K562 (cell line): Measurements from ENCODE around the gene OGDH. TPM values are rescaled to one million over a fixed set of nuclear protein-coding genes. Genes with fewer than 3 reads are reported as not detected.

ENCODE experiments used
- ATAC-seq: fragments of 200-7000 bp; cut with Tn5 transposase; 3 replicates; pipeline ENCODE4 v1.9.1; 2020; ENCODE audit warnings: moderate library complexity
- BruUV-seq: library from RNA; stranded (reverse); fragments of 400-500 nt; replicated peaks from 2 replicates; lab custom pipeline; 2021; lab: Mats Ljungman, UMichigan
- CTCF ChIA-PET: fragments of 300-600 bp; formaldehyde crosslinking; extraction: SDS; loops from one replicate; lab custom pipeline; 2021; ENCODE audit warnings: low intra/inter-chr PET ratio; lab: Yijun Ruan, JAX
- POLR2A ChIA-PET: fragments of 300-600, 350-650 bp; sonication (Branson Sonifier 250); formaldehyde crosslinking; extraction: SDS; loops from one replicate; lab custom pipeline; 2021; ENCODE audit warnings: antibody characterized with exemption, inconsistent platforms; lab: Yijun Ruan, JAX
- DNase-seq, 4 experiments: peaks; one replicate each; pipeline versions ENCODE4 v3.0.0 to v3.0.0-alpha.2; 2011 to 2018; ENCODE audit warnings: low spot score in 3 of 4, mixed read lengths in 3 of 4; ENCODE audit errors: extremely low read depth in 1 of 4
- FAIRE-seq: peaks from 2 replicates; lab custom pipeline; 2011; peaks lifted over from hg19 to GRCh38; lab: Jason Lieb, UNC
- H2AFZ ChIP-seq: 2 replicates; pipeline ENCODE4 v1.6.0; 2011; ENCODE audit warnings: low read depth, low read length, control low read depth, inconsistent platforms
- H3K27ac ChIP-seq: fragments of 200-600 bp; 3 replicates; pipeline ENCODE4 v1.8.0; 2011; ENCODE audit warnings: low read depth, mild to moderate bottlenecking, control low read depth, inconsistent platforms, low read length, moderate library complexity, mixed read lengths; ENCODE audit errors: extremely low read depth
- H3K27me3 ChIP-seq, 2 experiments: fragments of 300-600 bp in 1 of 2; 2 replicates in 1 of 2; 3 replicates in 1 of 2; pipeline versions ENCODE4 v1.6.0 to v1.8.0; 2011; ENCODE audit warnings: inconsistent platforms in 2 of 2, low read length in 2 of 2, mild to moderate bottlenecking in 1 of 2, mixed read lengths in 1 of 2, moderate library complexity in 1 of 2; ENCODE audit not compliant: control insufficient read depth in 2 of 2, insufficient read depth in 2 of 2
- H3K36me3 ChIP-seq: fragments of 300-600 bp; 3 replicates; pipeline ENCODE4 v1.8.0; 2011; ENCODE audit warnings: mild to moderate bottlenecking, low read length, inconsistent platforms; ENCODE audit not compliant: control insufficient read depth, insufficient read depth
- H3K4me1 ChIP-seq, 2 experiments: fragments of 200-600 bp in 1 of 2; replicated peaks in 1 of 2; 2 replicates in 1 of 2; 3 replicates in 1 of 2; pipeline versions ENCODE4 v1.5.1 to v1.8.0; 2011; ENCODE audit warnings: inconsistent platforms in 2 of 2, low read length in 2 of 2, mild to moderate bottlenecking in 1 of 2, mixed read lengths in 1 of 2, moderate library complexity in 1 of 2; ENCODE audit not compliant: control insufficient read depth in 2 of 2, insufficient read depth in 2 of 2
- H3K4me2 ChIP-seq: 2 replicates; pipeline ENCODE4 v1.6.1; 2011; ENCODE audit warnings: low read length, control low read depth, inconsistent platforms, mixed read lengths; ENCODE audit not compliant: insufficient read depth
- H3K4me3 ChIP-seq: fragments of 200-600 bp; sonication (generic), shearing (Covaris generic); 2 replicates; pipeline ENCODE4 v1.5.1; 2016; ENCODE audit warnings: control low read depth, inconsistent platforms
- H3K79me2 ChIP-seq: fragments of 200-600 bp; 3 replicates; pipeline ENCODE4 v1.8.0; 2011; ENCODE audit warnings: low read length, inconsistent platforms; ENCODE audit not compliant: control insufficient read depth, insufficient read depth
- H3K9ac ChIP-seq, 2 experiments: 2 replicates each; pipeline versions ENCODE4 v1.6.0 to v1.6.1; 2011; ENCODE audit warnings: low read depth in 2 of 2, low read length in 2 of 2, control low read depth in 1 of 2, inconsistent platforms in 1 of 2, mild to moderate bottlenecking in 1 of 2, mixed read lengths in 1 of 2; ENCODE audit not compliant: insufficient read depth in 1 of 2
- H3K9me1 ChIP-seq: one replicate; pipeline ENCODE4 v1.6.0; 2011; ENCODE audit warnings: inconsistent platforms, mild to moderate bottlenecking, low read length, moderate library complexity; ENCODE audit not compliant: control insufficient read depth, insufficient read depth
- H3K9me3 ChIP-seq: replicated peaks from 2 replicates; pipeline ENCODE4 v1.5.1; 2011; ENCODE audit warnings: low read depth, low read length, inconsistent platforms; ENCODE audit not compliant: control insufficient read depth, insufficient read depth
- H4K20me1 ChIP-seq: replicated peaks from 2 replicates; pipeline ENCODE4 v1.6.1; 2011; ENCODE audit warnings: low read length, inconsistent platforms, mixed read lengths; ENCODE audit not compliant: control insufficient read depth, insufficient read depth
- BCL6 ChIP-seq: fragments of 250-450 bp; sonication (Bioruptor Pico); IDR thresholded peaks from 2 replicates; pipeline ENCODE4 v1.4.0; 2020
- CCNT2 ChIP-seq: IDR thresholded peaks from 2 replicates; pipeline ENCODE4 v1.6.1; 2011; ENCODE audit warnings: borderline replicate concordance, low read depth, mild to moderate bottlenecking, moderate library complexity, mixed read lengths, low read length; ENCODE audit not compliant: insufficient read length; ENCODE audit errors: extremely low read depth
- COPS2 ChIP-seq: fragments of 450-650 bp; conservative IDR thresholded peaks from 2 replicates; pipeline ENCODE4 v1.6.1; 2016; ENCODE audit warnings: mild to moderate bottlenecking, moderate library complexity
- ETV5 ChIP-seq: sonication (generic); formaldehyde crosslinking; IDR thresholded peaks from 2 replicates; pipeline ENCODE4 v1.4.0; 2020; ENCODE audit warnings: low read depth, mild to moderate bottlenecking, missing genetic modification reagents
- FOXK2 ChIP-seq, 2 experiments: fragments of 450-650 bp; IDR thresholded peaks in 1 of 2; conservative IDR thresholded peaks in 1 of 2; 2 replicates each; pipeline ENCODE4 v1.6.1; 2016; ENCODE audit warnings: low read depth in 2 of 2, mild to moderate bottlenecking in 1 of 2
- GABPA ChIP-seq: fragments of 200-800 bp; sonication (Bioruptor generic); conservative IDR thresholded peaks from 2 replicates; pipeline ENCODE4 v1.6.1; 2016; ENCODE audit warnings: low read depth, missing genetic modification characterization, missing compliant biosample characterization
- MAFG ChIP-seq: fragments of 450-650 bp; conservative IDR thresholded peaks from 2 replicates; pipeline ENCODE4 v1.6.1; 2016; ENCODE audit warnings: missing genetic modification characterization, missing compliant biosample characterization
- MYNN ChIP-seq, 2 experiments: sonication (generic); formaldehyde crosslinking in 1 of 2; IDR thresholded peaks; 2 replicates each; pipeline versions ENCODE4 v1.5.0 to v1.6.1; 2016 to 2020; ENCODE audit warnings: antibody characterized with exemption in 1 of 2, missing genetic modification reagents in 1 of 2
- TBL1XR1 ChIP-seq, 2 experiments: IDR thresholded peaks; 2 replicates each; pipeline ENCODE4 v1.6.1; 2012; ENCODE audit warnings: improper control_type of control experiment in 2 of 2, low read length in 2 of 2, mild to moderate bottlenecking in 1 of 2
- ZC3H8 ChIP-seq: fragments of 450-650 bp; IDR thresholded peaks from 2 replicates; pipeline ENCODE4 v1.6.1; 2017
- ZNF696 ChIP-seq: fragments of 250-450 bp; sonication (Bioruptor Pico); conservative IDR thresholded peaks from 2 replicates; pipeline ENCODE4 v1.4.0; 2020; ENCODE audit warnings: mild to moderate bottlenecking, moderate library complexity
- WGBS: fragments of 100-300 bp; shearing (Covaris generic); methylation state at CpG from one replicate; pipeline ENCODE4 v1.1.6; 2016; ENCODE audit warnings: low coverage, mixed read lengths; ENCODE audit not compliant: insufficient coverage; ENCODE audit errors: missing lambda C conversion rate; 5-methylcytosine and 5-hydroxymethylcytosine counted together
- in situ Hi-C: fragments of 300-500 bp; cut with MboI; formaldehyde crosslinking; loops from 4 replicates; pipeline ENCODE4 v1.15.0; 2018; ENCODE audit warnings: inconsistent platforms, mixed read lengths
- intact Hi-C: fragments of 100-400 bp; cut with micrococcal nuclease; formaldehyde crosslinking; loops from 2 replicates; pipeline ENCODE4 v1.14.2; 2022
- polyA plus RNA-seq, 8 experiments: library from polyadenylated mRNA; depleted of rRNA in 4 of 8; stranded (reverse) in 5 of 8; unstranded in 3 of 8; fragments of >200 nt; fragmentation: Nextera tagmentation in 2 of 8; fragmentation: Illumina TruSeq in 1 of 8; extraction: Ambion mirVana in 2 of 8; extraction: Trizol in 1 of 8; gene quantifications; 2 replicates each; pipeline versions ENCODE4 v1.2.1 to v1.2.3, GENCODE V29; 2011 to 2014; ENCODE audit warnings: inconsistent platforms in 1 of 8, missing spikeins in 1 of 8
- total RNA-seq, 7 experiments: library from RNA; depleted of rRNA in 6 of 7; stranded (reverse); fragments of >200 nt in 6 of 7; fragmentation: Illumina TruSeq in 2 of 7; extraction: Trizol in 2 of 7; gene quantifications; 2 replicates each; pipeline versions ENCODE4 v1.2.1 to v1.2.3, GENCODE V29; 2011 to 2021; ENCODE audit warnings: low replicate concordance in 1 of 7
- TF ChIP-seq, protein P1 (sequence below): sonication (generic); formaldehyde crosslinking; IDR thresholded peaks from 2 replicates; pipeline ENCODE4 v1.8.0; 2022; ENCODE audit warnings: mild to moderate bottlenecking, low read depth, missing genetic modification reagents
- TF ChIP-seq, protein P2 (sequence below): sonication (generic); formaldehyde crosslinking; IDR thresholded peaks from 2 replicates; pipeline ENCODE4 v1.8.0; 2022; ENCODE audit warnings: mild to moderate bottlenecking, missing genetic modification reagents

The OGDH gene
- total and polyA plus RNA-seq, 9 of the 15 experiments (the other 6 are each of a cell fraction or from before 2014, with no cell fraction given), result 3.1 to 80.3 (median 23.5) TPM

DNA sequence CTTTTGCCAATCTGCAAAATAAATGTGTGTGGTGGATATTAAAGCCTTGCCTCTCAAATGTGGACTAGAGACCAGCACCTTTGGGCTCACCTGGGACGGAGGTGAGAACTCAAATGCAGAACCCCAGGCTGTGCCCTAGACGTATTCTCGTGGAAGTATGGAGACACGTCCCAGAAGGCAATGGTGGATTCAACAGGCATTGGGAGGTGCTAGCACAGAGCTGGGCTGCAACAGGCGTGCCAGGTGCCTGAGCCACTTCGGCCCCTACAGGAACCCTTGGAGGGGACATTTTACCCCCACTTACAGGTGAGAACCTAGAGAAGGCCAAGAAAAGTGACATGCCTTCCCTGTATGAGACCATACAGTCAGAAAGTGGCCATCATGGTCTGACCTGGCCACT is 44.9 kb upstream of the OGDH start:
- no peak for TF ChIP-seq COPS2
- TF ChIP-seq, protein P1, sequence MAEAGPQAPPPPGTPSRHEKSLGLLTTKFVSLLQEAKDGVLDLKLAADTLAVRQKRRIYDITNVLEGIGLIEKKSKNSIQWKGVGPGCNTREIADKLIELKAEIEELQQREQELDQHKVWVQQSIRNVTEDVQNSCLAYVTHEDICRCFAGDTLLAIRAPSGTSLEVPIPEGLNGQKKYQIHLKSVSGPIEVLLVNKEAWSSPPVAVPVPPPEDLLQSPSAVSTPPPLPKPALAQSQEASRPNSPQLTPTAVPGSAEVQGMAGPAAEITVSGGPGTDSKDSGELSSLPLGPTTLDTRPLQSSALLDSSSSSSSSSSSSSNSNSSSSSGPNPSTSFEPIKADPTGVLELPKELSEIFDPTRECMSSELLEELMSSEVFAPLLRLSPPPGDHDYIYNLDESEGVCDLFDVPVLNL (CRISPR knock-in tag), result no peak
- TF ChIP-seq MAFG (tag), result no peak
- no peak for TF ChIP-seq ZNF696
- TF ChIP-seq MYNN (IDR thresholded peaks at IDR 0.05), result no peak
- TF ChIP-seq MYNN (CRISPR knock-in tag; IDR thresholded peaks at IDR 0.05), result no peak
- no peak for TF ChIP-seq TBL1XR1 (IDR thresholded peaks at IDR 0.05; ENCODE audit: low read length in 2 of 2)
- no peak for TF ChIP-seq FOXK2 (conservative IDR thresholded peaks at IDR 0.05 in 1 of 2, IDR thresholded peaks at IDR 0.05 in 1 of 2; ENCODE audit: low read depth in 2 of 2)
- no peak for TF ChIP-seq BCL6 (CRISPR knock-in tag)
- TF ChIP-seq GABPA, result no peak
- TF ChIP-seq ETV5 (CRISPR knock-in tag), result no peak
- TF ChIP-seq ZC3H8, result no peak
- TF ChIP-seq, protein P2, sequence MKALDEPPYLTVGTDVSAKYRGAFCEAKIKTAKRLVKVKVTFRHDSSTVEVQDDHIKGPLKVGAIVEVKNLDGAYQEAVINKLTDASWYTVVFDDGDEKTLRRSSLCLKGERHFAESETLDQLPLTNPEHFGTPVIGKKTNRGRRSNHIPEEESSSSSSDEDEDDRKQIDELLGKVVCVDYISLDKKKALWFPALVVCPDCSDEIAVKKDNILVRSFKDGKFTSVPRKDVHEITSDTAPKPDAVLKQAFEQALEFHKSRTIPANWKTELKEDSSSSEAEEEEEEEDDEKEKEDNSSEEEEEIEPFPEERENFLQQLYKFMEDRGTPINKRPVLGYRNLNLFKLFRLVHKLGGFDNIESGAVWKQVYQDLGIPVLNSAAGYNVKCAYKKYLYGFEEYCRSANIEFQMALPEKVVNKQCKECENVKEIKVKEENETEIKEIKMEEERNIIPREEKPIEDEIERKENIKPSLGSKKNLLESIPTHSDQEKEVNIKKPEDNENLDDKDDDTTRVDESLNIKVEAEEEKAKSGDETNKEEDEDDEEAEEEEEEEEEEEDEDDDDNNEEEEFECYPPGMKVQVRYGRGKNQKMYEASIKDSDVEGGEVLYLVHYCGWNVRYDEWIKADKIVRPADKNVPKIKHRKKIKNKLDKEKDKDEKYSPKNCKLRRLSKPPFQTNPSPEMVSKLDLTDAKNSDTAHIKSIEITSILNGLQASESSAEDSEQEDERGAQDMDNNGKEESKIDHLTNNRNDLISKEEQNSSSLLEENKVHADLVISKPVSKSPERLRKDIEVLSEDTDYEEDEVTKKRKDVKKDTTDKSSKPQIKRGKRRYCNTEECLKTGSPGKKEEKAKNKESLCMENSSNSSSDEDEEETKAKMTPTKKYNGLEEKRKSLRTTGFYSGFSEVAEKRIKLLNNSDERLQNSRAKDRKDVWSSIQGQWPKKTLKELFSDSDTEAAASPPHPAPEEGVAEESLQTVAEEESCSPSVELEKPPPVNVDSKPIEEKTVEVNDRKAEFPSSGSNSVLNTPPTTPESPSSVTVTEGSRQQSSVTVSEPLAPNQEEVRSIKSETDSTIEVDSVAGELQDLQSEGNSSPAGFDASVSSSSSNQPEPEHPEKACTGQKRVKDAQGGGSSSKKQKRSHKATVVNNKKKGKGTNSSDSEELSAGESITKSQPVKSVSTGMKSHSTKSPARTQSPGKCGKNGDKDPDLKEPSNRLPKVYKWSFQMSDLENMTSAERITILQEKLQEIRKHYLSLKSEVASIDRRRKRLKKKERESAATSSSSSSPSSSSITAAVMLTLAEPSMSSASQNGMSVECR, result no peak
- no peak for TF ChIP-seq CCNT2
- Histone ChIP-seq H3K4me1 (peaks cover 32 to 35% of the 10 kb centered on the region in 2 experiments; a peak in 4 of 5 replicates), H2AFZ (no peak overlapping the region), H3K9me3 (no peaks in the 10 kb centered on the region), H3K9ac (peak overlapping the region in 1 of 2 experiments; percentile 38; a peak in 1 of 4 replicates), H3K36me3 (peaks cover 31% of the 10 kb centered on the region), H3K79me2 (peaks cover 13% of the 10 kb centered on the region), H3K4me2 (no peak overlapping the region), H4K20me1 (peaks cover 21% of the 10 kb centered on the region), H3K27me3 (no peaks in the 10 kb centered on the region), H3K4me3 (no peak overlapping the region), H3K9me1 (peaks cover 10% of the 10 kb centered on the region), H3K27ac (peak overlapping the region; percentile 56; the same call in 1 of the 3 replicates)
- ATAC-seq (no peak), FAIRE-seq (no peak), DNase-seq (peak in 1 of 4 experiments; percentile 4)
- ChIA-PET POLR2A (interaction anchor here (0.7 to 1.7 kb wide), 4 partner anchors 9 to 287 kb away, joined by 3 to 7 read pairs (median 5); partner anchors contain the start of gene H2AZ2), CTCF (no interaction called here)
- in situ Hi-C loops, result no loop called here
- intact Hi-C loops, result no loop called here
- 84% methylated on average over 6 of the region's 6 CpGs for WGBS
- BruUV-seq, result no TSS peak
